T-helper 17 cell (primary cell): Measurements from ENCODE around the gene DAPK1. TPM values are rescaled to one million over a fixed set of nuclear protein-coding genes. Genes with fewer than 3 reads are reported as not detected.
A peak's percentile ranks its signal among the peaks of the same experiment; 100 is the strongest.

Experiments
- ATAC-seq: fragments of 150-1000 bp; cut with Tn5 transposase; 2 replicates; pipeline ENCODE4 v1.10.0; 2021; ENCODE audit warnings: mild to moderate bottlenecking, moderate library complexity
- DNase-seq, 3 donors: peaks; one replicate each; pipeline versions ENCODE4 v3.0.0 to v3.0.0-alpha.2; 2020 to 2021
- H3K9me3 ChIP-seq: one replicate; pipeline ENCODE4 v1.7.0; 2013; ENCODE audit warnings: low read length, mild to moderate bottlenecking; ENCODE audit not compliant: control insufficient read depth, poor library complexity, severe bottlenecking
- H3K27ac Mint-ChIP-seq: one replicate; pipeline ENCODE4 v1.8.0; 2022; ENCODE audit warnings: mild to moderate bottlenecking, moderate library complexity, mixed read lengths
- H3K27me3 Mint-ChIP-seq: one replicate; pipeline ENCODE4 v1.8.0; 2022; ENCODE audit warnings: mixed read lengths
- H3K36me3 Mint-ChIP-seq: one replicate; pipeline ENCODE4 v1.8.0; 2022; ENCODE audit warnings: low read depth, mixed read lengths
- H3K4me1 Mint-ChIP-seq: one replicate; pipeline ENCODE4 v1.8.0; 2022; ENCODE audit warnings: mild to moderate bottlenecking, mixed read lengths
- H3K4me3 Mint-ChIP-seq: one replicate; pipeline ENCODE4 v1.8.0; 2022; ENCODE audit warnings: mild to moderate bottlenecking, moderate library complexity, mixed read lengths
- total RNA-seq, 4 donors: library from RNA in 2 of 4; stranded (reverse) in 2 of 4; gene quantifications; one replicate each; pipeline ENCODE4 v1.2.3 and lab custom pipeline; 2022 to 2026

The DAPK1 gene
- total RNA-seq, 2 donors from 2014 or later = 1.7 to 3.2 TPM

- no peaks in the 10 kb centered on the region for H3K36me3 Mint-ChIP-seq
- no peaks in the 10 kb centered on the region for H3K4me1 Mint-ChIP-seq
- no peak for DNase-seq
- no peaks in the 10 kb centered on the region for H3K9me3 ChIP-seq
- ATAC-seq = no peak
- H3K27ac Mint-ChIP-seq = no peak overlapping the region
- H3K4me3 Mint-ChIP-seq = no peak overlapping the region
- H3K27me3 Mint-ChIP-seq = peaks cover 25% of the 10 kb centered on the region
These were observed 144.9 kb downstream of the DAPK1 start for GRCh38 chr9:87642330-87643106.

- Mint-ChIP-seq H3K4me1 (no peaks in the 10 kb centered on the region), H3K27me3 (peaks cover 24% of the 10 kb centered on the region), H3K27ac (no peak overlapping the region), H3K36me3 (no peaks in the 10 kb centered on the region), H3K4me3 (no peak overlapping the region)
- no peak for DNase-seq
- no peaks in the 10 kb centered on the region for H3K9me3 ChIP-seq
- no peak for ATAC-seq
These were observed 145.5 kb downstream of the DAPK1 start for GRCh38 chr9:87643107-87643650.

GRCh38 chr9:87643778-87644570 lies 146.3 kb downstream of the DAPK1 start:
- Mint-ChIP-seq H3K4me1 (no peaks in the 10 kb centered on the region), H3K27me3 (peaks cover 24% of the 10 kb centered on the region), H3K4me3 (no peak overlapping the region), H3K36me3 (no peaks in the 10 kb centered on the region), H3K27ac (no peak overlapping the region)
- DNase-seq = no peak
- no peaks in the 10 kb centered on the region for H3K9me3 ChIP-seq
- ATAC-seq = no peak

GRCh38 chr9:87644659-87645058 lies 147.0 kb downstream of the DAPK1 start:
- Mint-ChIP-seq H3K4me1 (no peaks in the 10 kb centered on the region), H3K36me3 (no peaks in the 10 kb centered on the region), H3K27me3 (peaks cover 24% of the 10 kb centered on the region), H3K4me3 (no peak overlapping the region), H3K27ac (no peak overlapping the region)
- ATAC-seq = no peak
- H3K9me3 ChIP-seq = no peaks in the 10 kb centered on the region
- no peak for DNase-seq

GRCh38 chr9:87646546-87646945 lies 148.9 kb downstream of the DAPK1 start:
- ATAC-seq (no peak), DNase-seq (no peak)
- Mint-ChIP-seq H3K36me3 (no peaks in the 10 kb centered on the region), H3K27me3 (peaks cover 24% of the 10 kb centered on the region), H3K4me1 (no peaks in the 10 kb centered on the region), H3K27ac (no peak overlapping the region), H3K4me3 (no peak overlapping the region)
- H3K9me3 ChIP-seq = no peaks in the 10 kb centered on the region

- Mint-ChIP-seq H3K4me3 (no peak overlapping the region), H3K36me3 (no peaks in the 10 kb centered on the region), H3K27ac (no peak overlapping the region), H3K27me3 (peaks cover 24% of the 10 kb centered on the region), H3K4me1 (no peaks in the 10 kb centered on the region)
- no peak for ATAC-seq
- H3K9me3 ChIP-seq = no peaks in the 10 kb centered on the region
- DNase-seq = no peak
These were observed 149.4 kb downstream of the DAPK1 start for GRCh38 chr9:87647114-87647513.

- ATAC-seq = no peak
- Mint-ChIP-seq H3K4me3 (no peak overlapping the region), H3K4me1 (peaks cover 2% of the 10 kb centered on the region)
These were observed 150.9 kb downstream of the DAPK1 start for GRCh38 chr9:87648606-87649005.

GRCh38 chr9:87650611-87651295 lies 153.1 kb downstream of the DAPK1 start:
- no peak overlapping the region for H3K27ac Mint-ChIP-seq
- H3K27me3 Mint-ChIP-seq = peaks cover 15% of the 10 kb centered on the region
- no peaks in the 10 kb centered on the region for H3K36me3 Mint-ChIP-seq
- no peaks in the 10 kb centered on the region for H3K9me3 ChIP-seq
- H3K4me3 Mint-ChIP-seq = no peak overlapping the region
- H3K4me1 Mint-ChIP-seq = peaks cover 2% of the 10 kb centered on the region
- no peak for ATAC-seq
- DNase-seq = no peak

More at GRCh38 chr9:87648606-87649005, 150.9 kb downstream of the DAPK1 start:
- peaks cover 21% of the 10 kb centered on the region for H3K27me3 Mint-ChIP-seq
- H3K27ac Mint-ChIP-seq = no peak overlapping the region
- H3K9me3 ChIP-seq = no peaks in the 10 kb centered on the region
- no peaks in the 10 kb centered on the region for H3K36me3 Mint-ChIP-seq
- DNase-seq = no peak

GRCh38 chr9:87651431-87651830 lies 153.8 kb downstream of the DAPK1 start:
- Mint-ChIP-seq H3K4me3 (no peak overlapping the region), H3K27ac (no peak overlapping the region), H3K27me3 (peaks cover 17% of the 10 kb centered on the region), H3K36me3 (no peaks in the 10 kb centered on the region), H3K4me1 (peaks cover 2% of the 10 kb centered on the region)
- ATAC-seq (no peak), DNase-seq (no peak)
- no peaks in the 10 kb centered on the region for H3K9me3 ChIP-seq

- no peaks in the 10 kb centered on the region for H3K9me3 ChIP-seq
- DNase-seq (no peak), ATAC-seq (no peak)
- H3K4me1 Mint-ChIP-seq = peaks cover 2% of the 10 kb centered on the region
- H3K27me3 Mint-ChIP-seq = peaks cover 29% of the 10 kb centered on the region
- H3K4me3 Mint-ChIP-seq = no peak overlapping the region
- H3K36me3 Mint-ChIP-seq = no peaks in the 10 kb centered on the region
- H3K27ac Mint-ChIP-seq = no peak overlapping the region
These were observed 156.3 kb downstream of the DAPK1 start for GRCh38 chr9:87653941-87654340.

- H3K4me1 Mint-ChIP-seq = peaks cover 2% of the 10 kb centered on the region
These were observed 158.1 kb downstream of the DAPK1 start for GRCh38 chr9:87655731-87656130.

GRCh38 chr9:87656485-87656884 lies 158.8 kb downstream of the DAPK1 start:
- Mint-ChIP-seq H3K27me3 (peaks cover 29% of the 10 kb centered on the region), H3K4me1 (peaks cover 2% of the 10 kb centered on the region), H3K4me3 (no peak overlapping the region), H3K27ac (no peak overlapping the region), H3K36me3 (no peaks in the 10 kb centered on the region)
- no peaks in the 10 kb centered on the region for H3K9me3 ChIP-seq
- no peak for DNase-seq
- ATAC-seq = no peak

More at GRCh38 chr9:87655731-87656130, 158.1 kb downstream of the DAPK1 start:
- Mint-ChIP-seq H3K36me3 (no peaks in the 10 kb centered on the region), H3K4me3 (no peak overlapping the region), H3K27me3 (peaks cover 29% of the 10 kb centered on the region), H3K27ac (peak overlapping the region; percentile 3)
- no peak for ATAC-seq
- no peak for DNase-seq
- no peaks in the 10 kb centered on the region for H3K9me3 ChIP-seq

- Mint-ChIP-seq H3K36me3 (no peaks in the 10 kb centered on the region), H3K4me3 (no peak overlapping the region), H3K27me3 (peaks cover 29% of the 10 kb centered on the region), H3K4me1 (peaks cover 2% of the 10 kb centered on the region), H3K27ac (no peak overlapping the region)
- DNase-seq = no peak
- H3K9me3 ChIP-seq = no peaks in the 10 kb centered on the region
- ATAC-seq = no peak
These were observed 159.5 kb downstream of the DAPK1 start for GRCh38 chr9:87657190-87657589.
